Natural killer cell (primary cell): ENCODE results near the gene PSPN. TPM values are rescaled to one million over a fixed set of nuclear protein-coding genes. Genes with fewer than 3 reads are reported as not detected.

Source experiments
- ATAC-seq, 3 donors: fragments of 150-1000 bp in 2 of 3; fragments of 200-7000 bp in 1 of 3; cut with Tn5 transposase; 1 replicate in 1 of 3; 2 replicates in 2 of 3; pipeline ENCODE4 v1.10.0; 2021; ENCODE audit warnings: mild to moderate bottlenecking in 2 of 3, moderate library complexity in 2 of 3
- DNase-seq, 2 donors: peaks; one replicate each; pipeline versions ENCODE4 v3.0.0 to v3.0.0-alpha.2; 2013 to 2021; ENCODE audit warnings: mixed read lengths in 1 of 2
- H3K27ac ChIP-seq: one replicate; pipeline ENCODE4 v1.5.1; 2013; ENCODE audit warnings: mild to moderate bottlenecking, low read length
- H3K27me3 ChIP-seq: one replicate; pipeline ENCODE4 v1.6.1; 2013; ENCODE audit warnings: low read length; ENCODE audit not compliant: control insufficient read depth, insufficient read depth
- H3K36me3 ChIP-seq: one replicate; pipeline ENCODE4 v1.6.1; 2013; ENCODE audit warnings: low read length; ENCODE audit not compliant: control insufficient read depth, insufficient read depth
- H3K4me1 ChIP-seq: one replicate; pipeline ENCODE4 v1.6.1; 2013; ENCODE audit warnings: low read length; ENCODE audit not compliant: control insufficient read depth, insufficient read depth
- H3K4me3 ChIP-seq: one replicate; pipeline ENCODE4 v1.5.1; 2013; ENCODE audit warnings: low read length
- H3K9me3 ChIP-seq: one replicate; pipeline ENCODE4 v1.6.1; 2013; ENCODE audit warnings: low read length; ENCODE audit not compliant: control insufficient read depth, insufficient read depth
- H3K27ac Mint-ChIP-seq, 2 donors: one replicate each; pipeline ENCODE4 v1.8.0; 2022; ENCODE audit warnings: mild to moderate bottlenecking in 2 of 2, mixed read lengths in 2 of 2, moderate library complexity in 1 of 2
- H3K27me3 Mint-ChIP-seq, 2 donors: one replicate each; pipeline ENCODE4 v1.8.0; 2022; ENCODE audit warnings: low read depth in 2 of 2, mixed read lengths in 2 of 2
- H3K36me3 Mint-ChIP-seq: one replicate; pipeline ENCODE4 v1.8.0; 2022; ENCODE audit warnings: mixed read lengths
- H3K4me1 Mint-ChIP-seq, 2 donors: one replicate each; pipeline ENCODE4 v1.8.0; 2022; ENCODE audit warnings: mixed read lengths in 2 of 2
- H3K4me3 Mint-ChIP-seq: one replicate; pipeline ENCODE4 v1.8.0; 2022; ENCODE audit warnings: mild to moderate bottlenecking, moderate library complexity, mixed read lengths
- H3K9me3 Mint-ChIP-seq, 2 donors: one replicate each; pipeline ENCODE4 v1.8.0; 2022; ENCODE audit warnings: mixed read lengths in 2 of 2
- CTCF ChIP-seq: fragments of 200-600 bp; IDR thresholded peaks from one replicate; pipeline ENCODE4 v1.8.0; 2022; ENCODE audit warnings: antibody characterized with exemption
- WGBS: methylation state at CpG from one replicate; pipeline ENCODE4 v1.1.7; 2013; ENCODE audit warnings: missing lambda C conversion rate; ENCODE audit not compliant: insufficient coverage; 5-methylcytosine and 5-hydroxymethylcytosine counted together
- intact Hi-C: fragments of 100-400 bp; cut with micrococcal nuclease; formaldehyde crosslinking; loops from one replicate; pipeline ENCODE4 v1.14.2; 2022
- total RNA-seq, 4 donors: library from RNA; stranded (reverse); fragments of 120-200 nt in 1 of 4; gene quantifications; one replicate each; pipeline versions ENCODE4 v1.2.3 to v1.2.4, GENCODE V29; 2013 to 2022

The PSPN gene
- total RNA-seq, 3 donors from 2014 or later (not counting 1 experiment from before 2014, with no cell fraction given): 0.82 to 1.1 (median 1.0) TPM

DNA sequence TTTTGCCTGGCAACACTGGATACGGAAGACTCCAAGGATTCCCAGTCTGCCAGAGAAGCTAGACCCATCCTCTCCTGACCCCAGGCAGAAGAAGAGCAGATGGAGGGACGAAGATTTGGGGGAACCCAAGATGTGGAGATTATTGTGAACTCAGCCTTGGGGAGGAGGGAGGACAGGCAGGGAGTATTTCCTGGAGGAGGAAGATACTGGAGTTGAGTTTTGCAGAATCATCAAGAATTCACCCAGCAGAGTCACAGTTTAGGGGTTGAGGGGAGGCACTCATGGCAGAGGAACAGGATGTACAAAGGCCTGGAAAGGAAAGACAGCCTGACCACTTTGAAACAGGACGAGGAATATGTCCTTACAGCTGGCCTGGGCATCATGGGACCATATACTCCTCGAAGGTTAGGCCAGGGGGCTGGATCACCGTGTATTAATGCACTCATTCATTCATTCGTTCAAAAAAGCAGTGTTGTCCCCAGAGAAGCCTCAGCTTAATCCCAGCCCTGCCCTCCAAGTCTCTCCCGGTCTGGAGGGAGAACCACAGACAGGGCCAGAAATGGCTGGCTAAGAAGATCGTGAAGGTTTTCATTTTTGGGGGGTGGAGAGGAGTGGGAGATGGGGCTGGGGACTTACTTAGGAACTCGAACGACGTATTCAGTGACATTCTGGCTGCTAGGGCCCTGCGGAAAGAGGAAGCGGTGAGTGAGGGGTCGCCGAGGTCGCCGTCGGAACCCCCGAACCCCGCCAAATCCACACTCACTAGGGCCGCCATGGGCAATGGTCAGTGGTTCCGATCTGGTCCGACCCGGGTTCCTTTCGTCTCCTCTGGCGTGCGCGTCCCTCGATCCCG, 16.7 kb upstream of the PSPN start:
- no peaks in the 10 kb centered on the region for H3K27me3 ChIP-seq
- H3K36me3 Mint-ChIP-seq: no peaks in the 10 kb centered on the region
- H3K4me3 Mint-ChIP-seq: peak overlapping the region; percentile 97
- ATAC-seq: no peak
- H3K27ac Mint-ChIP-seq: peak overlapping the region; percentile 96 to 97
- H3K36me3 ChIP-seq: peaks cover 26% of the 10 kb centered on the region
- H3K4me3 ChIP-seq: peak overlapping the region; percentile 89
- H3K27me3 Mint-ChIP-seq: no peaks in the 10 kb centered on the region
- H3K9me3 ChIP-seq: no peaks in the 10 kb centered on the region
- peaks cover 26 to 30% of the 10 kb centered on the region in 2 donors for H3K4me1 Mint-ChIP-seq
- no peak for TF ChIP-seq CTCF
- intact Hi-C loops: loop anchor here (1.0 kb wide), 2 partner anchors 19 to 33 kb away; no protein-coding TSS in a partner anchor
- 4% methylated on average over 29 of the region's 30 CpGs for WGBS
- H3K27ac ChIP-seq: peak overlapping the region; percentile 96
- peaks cover 18% of the 10 kb centered on the region for H3K4me1 ChIP-seq
- peak in 1 of 2 donors; percentile 19 for DNase-seq
- H3K9me3 Mint-ChIP-seq: no peaks in the 10 kb centered on the region

- H3K27ac ChIP-seq: no peak overlapping the region
- Mint-ChIP-seq H3K27ac (no peak overlapping the region), H3K4me1 (peaks cover 13 to 14% of the 10 kb centered on the region in 2 donors), H3K4me3 (no peak overlapping the region), H3K27me3 (no peaks in the 10 kb centered on the region), H3K9me3 (no peaks in the 10 kb centered on the region), H3K36me3 (no peaks in the 10 kb centered on the region)
- peaks cover 4% of the 10 kb centered on the region for H3K4me1 ChIP-seq
- H3K9me3 ChIP-seq: no peaks in the 10 kb centered on the region
- H3K27me3 ChIP-seq: no peaks in the 10 kb centered on the region
- no peak for TF ChIP-seq CTCF
- intact Hi-C loops: no loop called here
- no peak for DNase-seq
- no peak overlapping the region for H3K4me3 ChIP-seq
- WGBS: 97% methylated on average over 19 of the region's 19 CpGs
- ATAC-seq: no peak
- peaks cover 51% of the 10 kb centered on the region for H3K36me3 ChIP-seq
Observed at GRCh38 chr19:6387372-6387771, 11.6 kb upstream of the PSPN start.

DNA sequence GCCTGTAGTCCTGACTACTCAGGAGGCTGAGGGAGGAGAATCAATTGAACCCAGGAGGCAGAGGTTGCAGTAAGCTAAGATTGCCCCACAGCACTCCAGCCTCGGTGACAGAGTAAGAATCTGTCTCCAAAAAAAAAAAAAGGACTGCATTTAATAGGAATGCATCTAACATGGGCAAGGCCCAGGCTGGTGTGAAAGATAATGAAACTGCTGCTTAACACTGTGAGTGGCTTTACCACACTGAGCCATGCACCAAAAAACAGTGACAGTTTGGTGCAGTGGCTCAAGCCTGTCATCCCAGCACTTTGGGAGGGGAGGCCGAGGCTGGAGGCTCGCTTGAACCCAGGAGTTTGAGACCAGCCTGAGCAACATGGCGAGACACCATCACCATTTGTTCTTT, 8.6 kb upstream of the PSPN start:
- Mint-ChIP-seq H3K9me3 (no peaks in the 10 kb centered on the region), H3K36me3 (no peaks in the 10 kb centered on the region), H3K4me1 (peaks cover 0 to 4% of the 10 kb centered on the region in 2 donors), H3K4me3 (no peak overlapping the region), H3K27ac (no peak overlapping the region), H3K27me3 (no peaks in the 10 kb centered on the region)
- peaks cover 68% of the 10 kb centered on the region for H3K36me3 ChIP-seq
- intact Hi-C loops: no loop called here
- ATAC-seq (no peak), DNase-seq (no peak)
- H3K4me1 ChIP-seq: no peaks in the 10 kb centered on the region
- TF ChIP-seq CTCF: no peak
- WGBS: 96% methylated on average over 4 of the region's 4 CpGs
- H3K9me3 ChIP-seq: no peaks in the 10 kb centered on the region
- H3K27me3 ChIP-seq: no peaks in the 10 kb centered on the region
- no peak overlapping the region for H3K4me3 ChIP-seq
- H3K27ac ChIP-seq: no peak overlapping the region
